ENCODE results near the gene FAM78B. TPM values are rescaled to one million over a fixed set of nuclear protein-coding genes. Genes with fewer than 3 reads are reported as not detected.

The FAM78B gene, protein sequence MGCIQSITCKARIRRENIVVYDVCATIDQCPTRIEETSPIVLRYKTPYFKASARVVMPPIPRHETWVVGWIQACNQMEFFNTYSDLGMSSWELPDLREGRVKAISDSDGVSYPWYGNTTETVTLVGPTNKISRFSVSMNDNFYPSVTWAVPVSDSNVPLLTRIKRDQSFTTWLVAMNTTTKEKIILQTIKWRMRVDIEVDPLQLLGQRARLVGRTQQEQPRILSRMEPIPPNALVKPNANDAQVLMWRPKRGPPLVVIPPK
- polyA plus RNA-seq (2011; rRNA removed) = 0.09 and 0.25 TPM in 2 replicates
- polyA minus RNA-seq (2011; rRNA and poly(A)+ RNA removed) = 0.10 and 0.24 TPM in 2 replicates

DNA sequence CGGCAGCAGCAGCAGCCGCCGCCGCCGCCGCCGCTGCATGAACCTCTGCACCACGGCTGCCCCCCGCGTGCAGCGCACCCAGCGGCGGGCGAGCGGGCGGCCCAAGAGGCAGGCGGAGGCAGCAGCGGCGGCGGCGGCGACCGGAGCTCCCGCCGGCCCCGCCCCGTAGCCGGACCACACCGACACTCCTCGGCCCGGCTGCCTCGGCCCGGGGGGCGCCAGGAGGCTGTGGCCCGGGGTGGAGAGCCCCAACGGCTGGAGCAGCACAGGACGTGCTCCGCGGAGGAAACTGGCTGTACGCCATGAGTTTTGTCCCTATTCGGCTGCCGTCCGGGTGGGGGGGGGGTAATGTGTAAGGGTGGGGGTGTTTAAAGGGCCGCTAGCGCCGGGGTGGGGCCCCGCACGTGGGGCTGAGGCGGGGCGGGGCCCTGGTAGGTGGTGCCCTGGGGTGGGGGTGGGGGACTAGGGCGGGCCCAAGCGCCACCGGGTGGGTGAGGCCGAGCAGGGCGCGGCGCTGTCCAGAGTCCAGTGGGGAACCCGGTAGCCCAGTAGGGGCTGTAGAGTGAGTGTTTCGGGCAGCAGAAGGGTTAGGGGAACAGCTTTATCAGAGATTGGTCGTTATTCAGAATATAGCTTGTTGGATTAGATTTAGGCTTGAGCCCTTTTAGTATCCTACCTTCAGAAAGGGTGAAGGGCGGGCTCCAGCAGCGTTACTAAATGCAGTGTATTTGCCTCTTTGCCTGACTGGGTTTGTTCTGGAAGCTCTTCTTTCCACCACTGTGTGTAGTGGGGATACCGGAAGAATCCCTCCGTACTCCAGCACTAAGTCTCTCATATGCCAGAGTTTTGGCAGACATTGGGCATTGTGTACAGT, at the start of gene FAM78B:
Gene FAM78B, minus strand, starts transcription at position 304 of the 874 bp plus-strand sequence. CDS start 753 bp downstream, outside the sequence.
- CTCF ChIA-PET = interaction anchor here (0.6 to 1.2 kb wide), 3 partner anchors 9 to 1740 kb away, joined by 3 read pairs; no protein-coding TSS in a partner anchor
- no peak for DNase-seq (ENCODE audit: low read depth)
- TF ChIP-seq, protein P1, sequence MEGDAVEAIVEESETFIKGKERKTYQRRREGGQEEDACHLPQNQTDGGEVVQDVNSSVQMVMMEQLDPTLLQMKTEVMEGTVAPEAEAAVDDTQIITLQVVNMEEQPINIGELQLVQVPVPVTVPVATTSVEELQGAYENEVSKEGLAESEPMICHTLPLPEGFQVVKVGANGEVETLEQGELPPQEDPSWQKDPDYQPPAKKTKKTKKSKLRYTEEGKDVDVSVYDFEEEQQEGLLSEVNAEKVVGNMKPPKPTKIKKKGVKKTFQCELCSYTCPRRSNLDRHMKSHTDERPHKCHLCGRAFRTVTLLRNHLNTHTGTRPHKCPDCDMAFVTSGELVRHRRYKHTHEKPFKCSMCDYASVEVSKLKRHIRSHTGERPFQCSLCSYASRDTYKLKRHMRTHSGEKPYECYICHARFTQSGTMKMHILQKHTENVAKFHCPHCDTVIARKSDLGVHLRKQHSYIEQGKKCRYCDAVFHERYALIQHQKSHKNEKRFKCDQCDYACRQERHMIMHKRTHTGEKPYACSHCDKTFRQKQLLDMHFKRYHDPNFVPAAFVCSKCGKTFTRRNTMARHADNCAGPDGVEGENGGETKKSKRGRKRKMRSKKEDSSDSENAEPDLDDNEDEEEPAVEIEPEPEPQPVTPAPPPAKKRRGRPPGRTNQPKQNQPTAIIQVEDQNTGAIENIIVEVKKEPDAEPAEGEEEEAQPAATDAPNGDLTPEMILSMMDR (IDR thresholded peaks at IDR 0.05; ENCODE audit: insufficient read depth, low read depth, low read length) = no peak
- Histone ChIP-seq H3K27me3 (ENCODE audit: control insufficient read depth, insufficient read depth, low read length) (peaks cover 11% of the 10 kb centered on the region), H3K4me3 (ENCODE audit: low read depth, low read length) (peak within 1 kb of the TSS; percentile 59), H3K36me3 (ENCODE audit: control insufficient read depth, insufficient read depth, low read length) (no peaks in the 10 kb centered on the region)
- POLR2A ChIA-PET = interaction anchor here (0.7 kb wide), 1 partner anchor 438 kb away, joined by 6 read pairs; no protein-coding TSS in a partner anchor

DNA sequence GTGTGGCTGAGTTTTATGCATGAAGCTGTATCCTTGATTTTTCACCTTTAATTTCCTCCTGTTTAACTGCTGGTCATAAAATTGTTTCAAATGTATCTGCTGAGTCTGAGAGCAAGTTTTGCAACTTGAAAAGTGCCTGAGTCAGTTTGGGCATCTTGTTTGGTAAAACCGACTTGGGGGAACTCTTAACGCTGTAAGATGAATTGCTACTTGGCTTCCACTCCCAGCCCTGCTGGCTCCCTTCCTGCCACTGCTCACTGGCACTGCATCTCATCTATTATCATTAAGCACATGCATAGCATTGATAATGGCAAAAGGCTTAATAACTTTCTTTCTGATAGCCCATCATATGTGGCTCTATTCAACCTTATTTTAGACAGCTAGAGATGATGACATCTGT, 35.7 kb upstream of the FAM78B start:
- Histone ChIP-seq H3K27me3 (ENCODE audit: control insufficient read depth, insufficient read depth, low read length) (no peaks in the 10 kb centered on the region), H3K4me3 (ENCODE audit: low read depth, low read length) (no peak overlapping the region), H3K36me3 (ENCODE audit: control insufficient read depth, insufficient read depth, low read length) (no peaks in the 10 kb centered on the region)
- CTCF ChIA-PET = no interaction called here
- POLR2A ChIA-PET = no interaction called here
- no peak for DNase-seq (ENCODE audit: low read depth)
- TF ChIP-seq, protein P1 (IDR thresholded peaks at IDR 0.05; ENCODE audit: insufficient read depth, low read depth, low read length) = no peak

DNA sequence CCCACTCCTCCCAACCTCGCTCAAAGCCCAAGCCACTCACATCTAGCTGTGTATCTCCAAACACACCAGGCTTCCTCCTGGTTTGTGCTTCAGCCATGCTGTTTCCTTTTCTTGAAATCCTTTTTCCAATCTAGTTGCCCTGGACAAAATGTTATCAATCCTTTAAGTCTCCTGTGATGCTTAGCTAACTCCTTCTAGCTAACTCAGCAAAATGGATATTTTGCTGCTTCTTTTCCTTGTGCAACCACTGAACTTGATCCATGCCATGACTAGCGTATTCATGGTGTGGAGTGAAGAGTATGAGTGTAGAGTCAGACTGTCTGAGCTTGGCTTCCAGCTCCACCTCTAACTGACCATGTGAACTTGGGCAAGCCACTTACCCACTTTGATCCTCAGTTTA, 33.9 kb upstream of the FAM78B start:
- H3K4me3 ChIP-seq (ENCODE audit: low read depth, low read length) = no peak overlapping the region
- TF ChIP-seq, protein P1 (IDR thresholded peaks at IDR 0.05; ENCODE audit: insufficient read depth, low read depth, low read length) = no peak
- no peak for DNase-seq (ENCODE audit: low read depth)
- ChIA-PET CTCF (no interaction called here), POLR2A (no interaction called here)
- no peaks in the 10 kb centered on the region for H3K27me3 ChIP-seq (ENCODE audit: control insufficient read depth, insufficient read depth, low read length)
- H3K36me3 ChIP-seq (ENCODE audit: control insufficient read depth, insufficient read depth, low read length) = no peaks in the 10 kb centered on the region

DNA sequence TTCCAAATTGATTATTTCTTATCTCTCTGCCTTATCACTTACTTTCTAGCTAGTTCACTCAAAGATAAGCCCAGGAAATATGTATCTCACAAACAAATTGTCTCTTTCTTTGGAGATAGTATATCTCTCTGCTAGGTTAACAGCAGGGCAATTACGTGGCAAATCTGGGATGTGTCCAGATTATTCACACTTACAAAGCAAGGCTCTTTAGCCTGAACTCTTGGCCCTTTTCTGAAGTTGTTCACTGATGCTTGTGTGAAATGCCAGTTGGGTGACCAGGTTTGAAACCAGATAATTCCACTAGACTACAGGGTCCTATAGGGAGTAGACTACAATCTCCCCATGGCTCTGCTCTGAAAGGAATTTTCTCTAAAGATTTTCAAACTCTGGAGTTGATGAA, 30.8 kb upstream of the FAM78B start:
- no peak for DNase-seq (ENCODE audit: low read depth)
- TF ChIP-seq, protein P1 (IDR thresholded peaks at IDR 0.05; ENCODE audit: insufficient read depth, low read depth, low read length) = no peak
- Histone ChIP-seq H3K36me3 (ENCODE audit: control insufficient read depth, insufficient read depth, low read length) (no peaks in the 10 kb centered on the region), H3K4me3 (ENCODE audit: low read depth, low read length) (no peak overlapping the region), H3K27me3 (ENCODE audit: control insufficient read depth, insufficient read depth, low read length) (no peaks in the 10 kb centered on the region)
- ChIA-PET CTCF (no interaction called here), POLR2A (no interaction called here)

DNA sequence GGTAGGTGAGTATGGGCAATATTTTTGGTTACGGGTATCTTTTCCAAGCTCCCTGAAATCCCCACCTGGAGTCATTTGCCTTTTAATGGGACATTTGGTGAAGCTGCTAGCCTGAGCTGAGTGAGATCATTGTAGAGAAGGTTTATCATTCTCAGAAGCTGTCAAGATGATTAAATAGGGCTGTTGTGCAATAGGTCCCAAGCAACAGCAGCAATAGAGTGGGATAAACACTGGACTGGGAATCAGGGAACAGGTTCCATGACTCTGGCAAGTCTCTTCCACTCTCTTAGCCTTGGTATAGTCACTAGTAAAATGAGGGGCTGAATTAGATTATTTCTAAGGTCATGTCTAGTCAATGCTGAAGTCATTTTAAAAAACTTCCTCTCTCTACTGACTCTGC, 30.3 kb upstream of the FAM78B start:
- Histone ChIP-seq H3K4me3 (ENCODE audit: low read depth, low read length) (no peak overlapping the region), H3K27me3 (ENCODE audit: control insufficient read depth, insufficient read depth, low read length) (no peaks in the 10 kb centered on the region), H3K36me3 (ENCODE audit: control insufficient read depth, insufficient read depth, low read length) (no peaks in the 10 kb centered on the region)
- ChIA-PET CTCF (no interaction called here), POLR2A (no interaction called here)
- TF ChIP-seq, protein P1 (IDR thresholded peaks at IDR 0.05; ENCODE audit: insufficient read depth, low read depth, low read length) = no peak
- no peak for DNase-seq (ENCODE audit: low read depth)

Data from BJ (cell line).